HG03139 (cell line): ENCODE measurements around the gene CREBBP.
"Not testable (repeated sequence)": the region's sequence is repeated elsewhere in the genome, so short reads cannot be mapped to it uniquely, and the experiment has no call there.

Source experiments
- ATAC-seq: cut with Tn5 transposase; IDR thresholded peaks from one replicate; pipeline ENCODE4 v1.9.1; 2021; ENCODE audit not compliant: unreplicated experiment

CREBBP gene

GRCh38 chr16:3880623-3881498, at the start of gene CREBBP:
CREBBP (minus strand) TSS chr16:3880713; CDS start chr16:3879916, 797 bp downstream.
- peak; percentile 72 for ATAC-seq

GRCh38 chr16:3927147-3927546, 46.6 kb upstream of the CREBBP start:
- not testable (repeated sequence) for ATAC-seq

GRCh38 chr16:3924763-3925162, 44.2 kb upstream of the CREBBP start:
- no peak for ATAC-seq

- ATAC-seq, result no peak
Observed at GRCh38 chr16:3922241-3922640, 41.7 kb upstream of the CREBBP start.

GRCh38 chr16:3920206-3920605, 39.7 kb upstream of the CREBBP start:
- ATAC-seq, result no peak

- ATAC-seq, result no peak
Observed at GRCh38 chr16:3919413-3919812, 38.9 kb upstream of the CREBBP start.

- ATAC-seq, result no peak
Observed at GRCh38 chr16:3915426-3916260, 35.1 kb upstream of the CREBBP start.

- no peak for ATAC-seq
Observed at GRCh38 chr16:3912897-3913296, 32.4 kb upstream of the CREBBP start.

- ATAC-seq, result no peak
Observed at GRCh38 chr16:3912373-3912772, 31.9 kb upstream of the CREBBP start.

GRCh38 chr16:3911741-3912140, 31.2 kb upstream of the CREBBP start:
- not testable (repeated sequence) for ATAC-seq

- no peak for ATAC-seq
Observed at GRCh38 chr16:3909791-3910583, 29.5 kb upstream of the CREBBP start.

- no peak for ATAC-seq
Observed at GRCh38 chr16:3908951-3909437, 28.5 kb upstream of the CREBBP start.

- ATAC-seq, result no peak
Observed at GRCh38 chr16:3907586-3907985, 27.1 kb upstream of the CREBBP start.

- ATAC-seq, result no peak
Observed at GRCh38 chr16:3906363-3906762, 25.9 kb upstream of the CREBBP start.

GRCh38 chr16:3904875-3905274, 24.4 kb upstream of the CREBBP start:
- ATAC-seq, result no peak

- ATAC-seq, result no peak
Observed at GRCh38 chr16:3890091-3890490, 9.6 kb upstream of the CREBBP start.

- ATAC-seq, result no peak
Observed at GRCh38 chr16:3889059-3889458, 8.5 kb upstream of the CREBBP start.

- ATAC-seq, result not testable (repeated sequence)
Observed at GRCh38 chr16:3885999-3886398, 5.5 kb upstream of the CREBBP start.

GRCh38 chr16:3884398-3884797, 3.9 kb upstream of the CREBBP start:
- ATAC-seq, result no peak

- ATAC-seq, result no peak
Observed at GRCh38 chr16:3882531-3882930, 2.0 kb upstream of the CREBBP start.

GRCh38 chr16:3881499-3881990, 1.0 kb upstream of the CREBBP start:
- no peak for ATAC-seq
